GM12875 (cell line): Measurements from ENCODE around the gene PCNX1.

ENCODE experiments used
- H3K4me3 ChIP-seq: one replicate; pipeline ENCODE4 v1.5.1; 2011; ENCODE audit warnings: low read depth, low read length, control low read depth
- TF ChIP-seq, protein P1 (sequence below): IDR thresholded peaks from 2 replicates; pipeline ENCODE4 v1.5.1; 2011; ENCODE audit warnings: low read depth, mild to moderate bottlenecking, control low read depth, inconsistent platforms, low read length, moderate library complexity, borderline replicate concordance; ENCODE audit not compliant: insufficient read depth

Gene PCNX1

DNA sequence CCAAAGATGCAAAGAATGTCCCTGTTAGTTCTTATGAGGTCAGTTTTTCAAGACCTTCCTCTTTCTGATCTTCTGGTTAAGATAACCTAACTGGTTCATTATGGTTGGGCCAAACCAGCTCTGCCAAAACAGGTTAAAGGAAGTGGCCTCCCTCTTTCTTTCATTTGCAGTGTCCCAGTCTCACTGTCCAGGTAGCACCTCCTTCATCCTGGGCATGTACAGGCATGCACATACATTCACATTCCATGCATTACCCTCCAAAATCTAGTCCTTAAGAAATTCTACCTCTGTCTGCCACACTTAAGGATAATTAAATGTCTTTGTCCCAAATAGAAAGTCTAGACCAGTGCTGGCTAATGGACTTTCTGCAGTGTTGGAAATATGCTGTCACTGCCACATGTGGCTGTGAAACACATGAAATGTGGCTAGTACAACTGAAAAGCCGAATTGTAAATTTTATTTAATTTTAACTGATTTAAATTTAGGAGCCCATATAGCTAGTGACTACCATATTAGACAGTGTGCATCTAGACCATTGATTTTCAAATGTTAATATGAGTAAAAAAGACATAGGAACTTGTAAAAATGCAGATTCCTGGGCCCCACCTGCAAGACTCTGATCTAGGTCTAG lies 169.3 kb downstream of the PCNX1 start:
- TF ChIP-seq, protein P1, sequence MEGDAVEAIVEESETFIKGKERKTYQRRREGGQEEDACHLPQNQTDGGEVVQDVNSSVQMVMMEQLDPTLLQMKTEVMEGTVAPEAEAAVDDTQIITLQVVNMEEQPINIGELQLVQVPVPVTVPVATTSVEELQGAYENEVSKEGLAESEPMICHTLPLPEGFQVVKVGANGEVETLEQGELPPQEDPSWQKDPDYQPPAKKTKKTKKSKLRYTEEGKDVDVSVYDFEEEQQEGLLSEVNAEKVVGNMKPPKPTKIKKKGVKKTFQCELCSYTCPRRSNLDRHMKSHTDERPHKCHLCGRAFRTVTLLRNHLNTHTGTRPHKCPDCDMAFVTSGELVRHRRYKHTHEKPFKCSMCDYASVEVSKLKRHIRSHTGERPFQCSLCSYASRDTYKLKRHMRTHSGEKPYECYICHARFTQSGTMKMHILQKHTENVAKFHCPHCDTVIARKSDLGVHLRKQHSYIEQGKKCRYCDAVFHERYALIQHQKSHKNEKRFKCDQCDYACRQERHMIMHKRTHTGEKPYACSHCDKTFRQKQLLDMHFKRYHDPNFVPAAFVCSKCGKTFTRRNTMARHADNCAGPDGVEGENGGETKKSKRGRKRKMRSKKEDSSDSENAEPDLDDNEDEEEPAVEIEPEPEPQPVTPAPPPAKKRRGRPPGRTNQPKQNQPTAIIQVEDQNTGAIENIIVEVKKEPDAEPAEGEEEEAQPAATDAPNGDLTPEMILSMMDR: no peak
- H3K4me3 ChIP-seq: no peak overlapping the region

DNA sequence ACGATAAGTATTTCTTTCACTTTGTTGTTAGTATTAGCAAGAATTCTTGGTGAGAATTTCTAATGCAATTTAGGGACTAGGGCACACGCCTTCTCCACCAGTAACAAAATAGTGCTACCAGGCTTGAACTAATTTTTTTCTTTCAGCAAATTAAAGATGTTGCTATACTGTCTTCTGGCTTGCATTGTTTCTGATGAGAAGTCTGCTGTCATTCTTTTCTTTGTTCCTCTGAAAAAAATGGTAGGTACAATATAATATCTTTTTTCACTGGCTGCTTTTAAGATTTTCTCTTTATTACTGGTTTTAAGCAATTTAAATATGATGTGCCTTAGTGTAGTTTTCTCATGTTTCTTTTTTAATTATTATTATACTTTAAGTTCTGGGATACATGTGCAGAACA lies 171.2 kb downstream of the PCNX1 start:
- H3K4me3 ChIP-seq: no peak overlapping the region
- TF ChIP-seq, protein P1: no peak

- H3K4me3 ChIP-seq: no peak overlapping the region
- TF ChIP-seq, protein P1: no peak
Measured at GRCh38 chr14:71086567-71086966, 179.3 kb downstream of the PCNX1 start.

DNA sequence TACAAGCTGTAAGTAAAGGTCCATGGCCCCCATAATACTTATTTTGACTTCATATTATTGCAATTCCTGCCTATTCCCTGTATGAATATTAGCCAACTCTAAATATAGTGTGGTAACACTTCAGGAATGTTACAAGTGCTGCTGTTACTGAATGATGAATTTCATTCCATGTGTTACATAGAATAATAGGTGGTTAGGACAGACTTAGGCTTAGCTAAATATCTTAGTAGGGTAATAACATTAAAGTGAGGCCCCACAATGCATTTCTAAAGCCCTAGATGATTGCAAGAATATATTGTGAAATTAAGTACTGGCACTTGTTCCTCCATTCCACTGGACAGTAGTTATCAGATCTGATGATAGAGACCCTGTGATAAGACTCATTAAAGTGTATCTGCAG lies 182.7 kb downstream of the PCNX1 start:
- H3K4me3 ChIP-seq: no peak overlapping the region
- TF ChIP-seq, protein P1: no peak

DNA sequence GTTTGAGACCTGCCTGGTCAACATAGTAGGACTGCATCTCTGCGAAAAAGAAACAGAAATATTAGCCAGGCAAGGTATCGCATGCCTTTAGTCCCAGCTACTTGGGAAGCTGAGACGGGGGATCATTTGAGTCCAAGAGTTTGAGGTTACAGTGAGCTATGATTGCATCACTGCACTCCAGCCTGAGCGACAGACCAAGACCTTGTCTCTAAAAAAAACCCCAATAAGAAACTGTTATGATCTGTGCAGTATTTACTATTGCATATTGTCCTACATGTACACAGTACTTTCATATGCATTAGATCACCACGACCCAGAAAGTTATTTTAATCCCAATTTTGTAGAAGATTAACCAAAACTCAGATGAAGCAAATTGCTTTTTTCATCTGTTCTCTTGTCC lies 187.5 kb downstream of the PCNX1 start:
- TF ChIP-seq, protein P1: no peak

GRCh38 chr14:71096947-71097346 lies 189.7 kb downstream of the PCNX1 start:
- no peak overlapping the region for H3K4me3 ChIP-seq
- TF ChIP-seq, protein P1: no peak

More for the DNA sequence above, 187.5 kb downstream of the PCNX1 start:
- H3K4me3 ChIP-seq: no peak overlapping the region

GRCh38 chr14:71103662-71104484 lies 196.6 kb downstream of the PCNX1 start:
- TF ChIP-seq, protein P1: peak; percentile 60
- H3K4me3 ChIP-seq: no peak overlapping the region
